Mammary epithelial cell (primary cell): ENCODE data around the gene TTC17.

Experiments
- CTCF ChIP-seq, 2 donors: IDR thresholded peaks in 1 of 2; conservative IDR thresholded peaks in 1 of 2; 2 replicates each; pipeline ENCODE4 v1.5.1; 2011 to 2012; ENCODE audit warnings: inconsistent platforms in 2 of 2, low read length in 2 of 2, mild to moderate bottlenecking in 2 of 2, control low read depth in 1 of 2, low read depth in 1 of 2; ENCODE audit not compliant: insufficient read depth in 1 of 2; ENCODE audit errors: extremely low read depth in 1 of 2
- EZH2 ChIP-seq: IDR thresholded peaks from 2 replicates; pipeline ENCODE4 v1.6.1; 2012; ENCODE audit warnings: low read length, inconsistent platforms, borderline replicate concordance

DNA sequence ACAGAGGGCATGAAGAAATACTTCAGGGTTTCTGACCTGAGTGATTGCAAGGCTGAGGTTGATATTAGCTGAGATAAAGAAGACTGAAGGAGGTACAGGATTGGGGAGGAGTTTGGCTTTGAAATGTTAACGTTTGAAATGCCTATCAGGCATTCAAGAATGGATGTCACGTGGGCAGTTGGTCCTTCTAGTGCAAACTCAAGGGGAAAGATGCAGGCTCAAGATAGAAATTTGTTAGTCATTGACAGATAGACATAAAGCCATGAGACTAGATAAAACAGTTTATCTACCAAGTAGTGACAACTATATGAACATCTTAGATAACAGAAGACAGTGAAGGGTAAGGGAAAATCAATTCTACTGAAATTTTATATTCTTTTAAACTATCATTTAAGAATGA, 23.1 kb downstream of the TTC17 start:
- no peak for TF ChIP-seq CTCF (conservative IDR thresholded peaks at IDR 0.05 in 1 of 2, IDR thresholded peaks at IDR 0.05 in 1 of 2; ENCODE audit: extremely low read depth in 1 of 2, insufficient read depth in 1 of 2, low read depth in 1 of 2, low read length in 2 of 2)
- TF ChIP-seq EZH2 = no peak
